GM15510 (cell line): ENCODE measurements around the gene MTUS2.

Experiments
- POLR2A ChIP-seq: IDR thresholded peaks from 3 replicates; pipeline ENCODE4 v1.6.1; 2011; ENCODE audit warnings: borderline replicate concordance; ENCODE audit not compliant: insufficient read length; ENCODE audit errors: extremely low read depth

MTUS2 gene

DNA sequence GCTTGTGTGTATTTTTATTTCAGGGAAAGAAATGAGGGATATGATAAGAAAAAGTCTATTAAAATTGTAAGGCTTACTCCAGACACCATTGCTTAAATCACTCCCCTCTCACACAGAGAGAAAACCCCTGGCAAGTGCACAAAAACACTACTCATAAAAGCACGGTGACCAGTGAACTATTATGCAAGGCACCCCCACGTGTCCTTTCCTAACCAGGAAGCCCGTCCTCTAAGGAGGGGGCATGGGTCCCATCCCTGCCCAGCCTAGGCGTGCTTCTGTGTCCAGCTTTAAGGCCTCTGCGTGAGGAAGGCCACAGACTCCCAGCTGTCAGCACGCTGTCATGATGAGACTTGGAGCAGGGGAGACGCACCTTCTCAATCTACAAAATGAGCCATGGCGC lies 691.8 kb downstream of the MTUS2 start:
- TF ChIP-seq POLR2A: no peak

DNA sequence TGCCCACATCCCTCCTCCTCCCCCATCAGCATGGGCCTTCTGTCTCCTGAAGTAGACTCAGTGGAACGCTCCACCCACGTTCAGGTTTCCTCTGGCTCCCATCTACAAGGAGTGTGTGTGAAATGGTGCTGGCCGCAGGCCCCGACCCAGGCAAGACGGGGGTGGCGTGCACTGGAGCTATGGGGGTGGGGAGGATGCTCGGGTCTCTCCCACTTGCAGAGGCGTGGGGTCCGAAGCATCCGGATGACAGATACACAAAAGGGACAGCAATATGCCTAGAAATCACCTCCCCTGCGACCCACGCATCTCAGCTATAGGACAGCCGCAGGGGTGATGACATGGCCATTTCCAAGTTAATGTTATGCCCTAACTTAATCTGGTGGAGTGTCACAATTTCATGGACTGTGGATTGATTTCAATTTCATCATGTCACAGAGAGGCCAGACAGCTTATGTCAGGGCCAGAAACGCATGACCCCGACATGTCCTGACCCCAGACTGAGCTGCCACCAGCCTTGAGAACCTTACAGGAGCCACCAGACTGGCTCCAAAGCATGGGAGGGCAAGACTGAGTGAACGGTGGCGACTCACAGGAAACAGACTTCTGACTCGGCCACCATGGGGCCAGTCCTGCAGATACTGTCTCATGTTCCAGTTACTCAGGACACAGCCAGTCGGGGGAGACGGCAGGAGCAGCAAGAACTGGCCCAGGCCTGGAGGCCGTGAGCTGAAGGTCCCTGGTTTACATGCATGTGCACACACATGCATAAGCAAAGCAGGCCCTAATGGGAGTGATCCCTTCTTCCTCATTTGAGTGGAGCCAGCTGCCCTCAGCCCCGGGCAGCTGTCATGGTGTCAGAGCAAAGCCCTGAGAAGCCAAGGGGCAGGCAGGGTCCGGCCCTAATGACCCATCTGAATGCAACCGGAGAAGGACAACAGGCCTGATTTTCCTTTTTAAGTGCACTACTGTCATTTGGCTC lies 693.2 kb downstream of the MTUS2 start:
- no peak for TF ChIP-seq POLR2A

- TF ChIP-seq POLR2A: no peak
Measured at GRCh38 chr13:29513981-29514719, 694.0 kb downstream of the MTUS2 start.

- TF ChIP-seq POLR2A: no peak
Measured at GRCh38 chr13:29514720-29515310, 694.7 kb downstream of the MTUS2 start.

DNA sequence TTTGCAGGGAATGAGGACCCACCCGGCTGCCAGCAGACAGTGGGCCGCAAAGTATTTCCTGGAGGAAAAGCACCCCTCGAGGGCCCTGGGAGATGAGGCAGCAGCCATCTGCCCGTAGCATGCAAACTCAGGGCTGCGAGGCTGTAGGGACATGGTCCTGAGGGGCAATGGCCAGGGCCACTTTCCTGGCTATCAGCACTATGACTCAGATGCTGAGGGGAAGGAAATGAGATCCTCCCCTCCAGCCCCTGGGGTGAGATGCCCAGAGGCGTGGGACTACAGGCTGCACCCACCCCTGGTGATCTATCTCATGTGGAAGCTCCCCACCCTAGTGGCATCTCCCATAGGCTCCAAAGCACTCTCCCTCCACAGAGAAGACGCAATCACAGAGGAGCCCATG lies 695.2 kb downstream of the MTUS2 start:
- TF ChIP-seq POLR2A: no peak

GRCh38 chr13:29516012-29516411 lies 695.9 kb downstream of the MTUS2 start:
- no peak for TF ChIP-seq POLR2A

- no peak for TF ChIP-seq POLR2A
Measured at GRCh38 chr13:29516880-29517279, 696.7 kb downstream of the MTUS2 start.

DNA sequence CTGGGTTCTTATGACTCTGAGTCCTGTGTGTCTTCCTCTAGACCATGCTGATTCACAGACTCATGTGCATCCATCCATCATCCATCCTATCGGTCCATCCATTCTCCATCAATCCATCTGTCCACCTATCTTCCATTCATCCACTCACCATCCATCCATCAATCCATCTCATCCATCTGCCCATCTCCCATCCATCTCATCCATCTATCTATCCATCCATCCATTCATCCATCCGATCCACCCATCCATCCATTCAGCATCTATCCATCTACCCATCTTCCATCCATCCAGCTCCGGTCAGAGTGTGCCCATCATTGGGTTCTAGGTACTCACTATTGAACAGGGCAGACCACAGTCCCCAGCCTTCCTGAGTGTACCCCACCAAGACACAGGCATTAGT lies 699.8 kb downstream of the MTUS2 start:
- no peak for TF ChIP-seq POLR2A

DNA sequence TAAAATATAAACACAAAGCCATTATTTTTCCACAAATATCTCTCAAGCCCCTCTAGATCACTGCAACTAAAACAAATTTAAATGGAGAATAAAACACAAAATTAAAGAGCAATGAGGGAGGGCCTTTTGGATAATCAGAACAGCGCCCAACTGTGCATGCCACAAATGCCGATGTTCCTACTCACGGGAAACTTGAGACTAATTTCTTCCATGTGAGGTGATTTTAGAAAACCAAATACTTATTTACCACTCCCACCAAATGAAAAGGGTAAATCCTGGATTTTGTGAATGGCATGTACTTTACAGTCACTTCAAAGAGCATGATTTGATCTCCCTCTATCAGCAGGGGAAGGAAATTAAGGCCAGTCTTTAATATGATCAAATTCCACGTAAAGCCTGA lies 700.5 kb downstream of the MTUS2 start:
- TF ChIP-seq POLR2A: no peak

DNA sequence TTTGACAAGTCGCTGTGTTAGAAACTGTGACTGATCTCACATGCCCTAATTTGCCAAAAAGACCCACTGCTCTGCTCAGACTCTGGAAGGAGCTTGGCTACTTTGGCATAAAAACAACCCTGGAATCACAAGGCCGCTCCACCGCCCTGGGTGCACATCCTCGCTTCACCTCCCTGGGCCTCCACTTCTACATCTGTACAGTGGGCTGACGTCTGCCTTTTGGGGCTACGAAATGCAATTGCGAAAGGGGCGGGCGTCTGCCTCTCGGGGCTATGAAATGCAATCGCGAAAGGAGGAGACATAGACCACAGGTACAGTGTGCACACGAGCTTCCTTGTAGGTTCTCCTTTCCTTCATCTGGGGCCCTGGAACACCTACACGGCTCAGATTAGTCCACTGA lies 701.2 kb downstream of the MTUS2 start:
- TF ChIP-seq POLR2A: no peak

DNA sequence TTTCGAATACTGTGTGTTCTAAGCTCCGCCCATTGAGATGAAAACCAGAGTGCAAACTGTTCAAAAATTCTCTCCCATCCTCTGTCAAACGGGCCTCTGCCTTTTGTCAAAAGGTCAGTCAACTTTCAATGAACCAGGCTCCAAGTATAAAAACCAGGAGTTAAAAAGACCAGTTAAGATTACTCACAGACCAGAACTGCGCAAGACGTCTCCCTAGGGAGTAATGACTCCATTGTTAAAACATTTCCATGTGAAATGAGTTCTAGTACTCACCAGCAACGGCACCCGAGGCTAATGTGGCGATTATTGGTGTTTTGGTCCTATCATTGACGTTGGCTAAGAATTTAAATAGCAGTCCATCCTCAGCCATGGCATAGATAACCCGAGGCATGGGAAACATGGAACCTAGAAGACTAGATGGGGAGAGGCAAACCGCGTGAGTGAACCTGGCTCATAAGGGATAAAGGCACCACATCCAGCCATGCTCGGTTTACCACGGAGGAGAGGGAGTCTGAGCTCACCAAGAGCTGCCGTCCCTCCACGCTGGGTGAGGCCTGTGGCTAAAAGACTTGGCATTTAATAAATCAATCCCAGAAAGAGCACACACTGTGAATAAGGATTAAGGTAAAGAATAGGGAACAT lies 702.0 kb downstream of the MTUS2 start:
- no peak for TF ChIP-seq POLR2A

GRCh38 chr13:29523199-29523961 lies 703.2 kb downstream of the MTUS2 start:
- no peak for TF ChIP-seq POLR2A

DNA sequence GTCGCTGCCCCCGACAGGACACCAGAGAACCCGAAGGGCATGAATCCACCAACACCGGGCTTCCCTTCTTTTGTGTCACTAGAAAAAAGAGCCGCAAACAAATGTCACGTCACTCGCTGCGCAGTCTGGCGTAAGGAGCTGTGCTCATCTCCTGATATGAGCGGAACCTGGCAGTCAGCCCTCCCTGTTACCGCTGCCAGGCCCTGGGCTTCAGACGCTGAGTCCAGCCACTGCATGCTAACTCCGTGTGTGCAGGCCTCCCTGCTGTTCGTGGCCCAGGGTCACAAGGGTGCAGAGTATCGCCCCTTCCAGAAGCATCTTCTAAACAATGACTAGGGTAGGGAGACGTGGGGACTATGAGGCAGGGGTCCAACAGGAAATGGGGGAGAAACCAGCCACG lies 704.0 kb downstream of the MTUS2 start:
- TF ChIP-seq POLR2A: no peak

GRCh38 chr13:29524641-29525040 lies 704.5 kb downstream of the MTUS2 start:
- no peak for TF ChIP-seq POLR2A

- TF ChIP-seq POLR2A: no peak
Measured at GRCh38 chr13:29525757-29526156, 705.6 kb downstream of the MTUS2 start.

DNA sequence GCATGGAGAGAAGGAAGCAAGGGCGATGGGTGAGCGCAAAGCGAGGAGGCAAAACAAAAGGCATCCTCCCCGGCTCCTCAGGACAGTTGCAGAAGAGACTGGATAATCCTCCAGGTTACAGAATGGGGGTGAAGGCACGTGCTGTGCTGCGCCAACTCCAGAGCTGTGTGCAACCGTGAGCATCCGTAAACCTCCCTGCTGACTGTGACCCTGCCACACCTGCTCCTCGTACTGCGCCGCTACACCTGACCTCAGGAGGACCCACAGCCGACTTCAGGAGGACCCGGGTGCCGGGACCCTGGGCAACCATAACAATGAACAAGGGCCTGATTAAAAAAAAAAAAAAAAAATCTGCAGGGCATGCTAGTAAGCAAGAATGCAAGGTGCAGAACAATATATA lies 706.6 kb downstream of the MTUS2 start:
- TF ChIP-seq POLR2A: no peak
